ENCODE data around the gene COL1A1.

Gene COL1A1

GRCh38 chr17:50133769-50134099 lies 67.7 kb downstream of the COL1A1 start:
- Mint-ChIP-seq H3K4me3 (no peak overlapping the region), H3K9me3 (no peaks in the 10 kb centered on the region), H3K4me1 (peaks cover 37% of the 10 kb centered on the region), H3K27ac (no peak overlapping the region), H3K36me3 (ENCODE audit: low read depth) (peaks cover 22% of the 10 kb centered on the region), H3K27me3 (ENCODE audit: low read depth, poor library complexity) (peaks cover 15% of the 10 kb centered on the region)
- DNase-seq: peak; percentile 44
- TF ChIP-seq, protein P1, sequence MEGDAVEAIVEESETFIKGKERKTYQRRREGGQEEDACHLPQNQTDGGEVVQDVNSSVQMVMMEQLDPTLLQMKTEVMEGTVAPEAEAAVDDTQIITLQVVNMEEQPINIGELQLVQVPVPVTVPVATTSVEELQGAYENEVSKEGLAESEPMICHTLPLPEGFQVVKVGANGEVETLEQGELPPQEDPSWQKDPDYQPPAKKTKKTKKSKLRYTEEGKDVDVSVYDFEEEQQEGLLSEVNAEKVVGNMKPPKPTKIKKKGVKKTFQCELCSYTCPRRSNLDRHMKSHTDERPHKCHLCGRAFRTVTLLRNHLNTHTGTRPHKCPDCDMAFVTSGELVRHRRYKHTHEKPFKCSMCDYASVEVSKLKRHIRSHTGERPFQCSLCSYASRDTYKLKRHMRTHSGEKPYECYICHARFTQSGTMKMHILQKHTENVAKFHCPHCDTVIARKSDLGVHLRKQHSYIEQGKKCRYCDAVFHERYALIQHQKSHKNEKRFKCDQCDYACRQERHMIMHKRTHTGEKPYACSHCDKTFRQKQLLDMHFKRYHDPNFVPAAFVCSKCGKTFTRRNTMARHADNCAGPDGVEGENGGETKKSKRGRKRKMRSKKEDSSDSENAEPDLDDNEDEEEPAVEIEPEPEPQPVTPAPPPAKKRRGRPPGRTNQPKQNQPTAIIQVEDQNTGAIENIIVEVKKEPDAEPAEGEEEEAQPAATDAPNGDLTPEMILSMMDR (IDR thresholded peaks at IDR 0.05): no peak
